Mucosa of rectum (tissue), 2 donors: ENCODE results near the gene TUNAR.

Experiments used
- H3K27ac ChIP-seq, 2 donors: one replicate each; pipeline ENCODE4 v1.7.0; 2013; ENCODE audit warnings: inconsistent platforms in 2 of 2, low read depth in 2 of 2, low read length in 2 of 2
- H3K27me3 ChIP-seq, 2 donors: one replicate each; pipeline ENCODE4 v1.7.0; 2013; ENCODE audit warnings: low read length in 2 of 2; ENCODE audit not compliant: control insufficient read depth in 2 of 2, insufficient read depth in 2 of 2
- H3K36me3 ChIP-seq, 2 donors: one replicate each; pipeline ENCODE4 v1.7.0; 2013; ENCODE audit warnings: low read length in 2 of 2; ENCODE audit not compliant: control insufficient read depth in 2 of 2, insufficient read depth in 2 of 2
- H3K4me1 ChIP-seq, 2 donors: one replicate each; pipeline ENCODE4 v1.7.0; 2013; ENCODE audit warnings: low read length in 2 of 2, mild to moderate bottlenecking in 1 of 2; ENCODE audit not compliant: control insufficient read depth in 2 of 2, insufficient read depth in 2 of 2
- H3K4me3 ChIP-seq, 2 donors: one replicate each; pipeline ENCODE4 v1.7.0; 2013; ENCODE audit warnings: low read length in 2 of 2
- H3K9ac ChIP-seq, 2 donors: one replicate each; pipeline ENCODE4 v1.7.0; 2013; ENCODE audit warnings: low read length in 2 of 2, low read depth in 1 of 2, mild to moderate bottlenecking in 1 of 2
- H3K9me3 ChIP-seq, 2 donors: one replicate each; pipeline ENCODE4 v1.7.0; 2013; ENCODE audit warnings: low read length in 2 of 2; ENCODE audit not compliant: control insufficient read depth in 2 of 2
- donor health status: healthy.
- donor health status: Normal muscosa, but diverticular disease.

The TUNAR gene

DNA sequence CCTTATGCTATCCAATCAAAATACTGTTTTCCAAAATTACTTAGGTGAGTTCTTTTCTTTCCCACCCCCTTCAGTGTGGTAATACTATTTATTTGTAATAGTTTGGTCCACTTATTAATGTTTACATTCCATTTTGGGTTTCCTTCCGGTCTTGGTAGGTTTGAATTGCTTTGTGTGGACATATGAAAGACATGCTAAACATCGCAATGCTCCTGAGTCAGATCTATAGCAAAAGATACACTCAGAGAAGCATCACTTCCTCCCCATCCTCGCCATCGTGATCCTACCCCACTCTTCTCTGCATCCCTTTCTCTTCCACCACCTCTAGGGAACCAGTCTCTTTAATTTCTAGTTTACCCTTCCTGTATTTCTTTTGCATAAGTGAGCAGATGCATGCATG is 30.0 kb downstream of the TUNAR start:
- Histone ChIP-seq H3K27me3 (no peaks in the 10 kb centered on the region), H3K36me3 (no peaks in the 10 kb centered on the region), H3K27ac (no peak overlapping the region), H3K4me1 (no peaks in the 10 kb centered on the region), H3K9me3 (no peaks in the 10 kb centered on the region), H3K9ac (no peak overlapping the region), H3K4me3 (no peak overlapping the region)

DNA sequence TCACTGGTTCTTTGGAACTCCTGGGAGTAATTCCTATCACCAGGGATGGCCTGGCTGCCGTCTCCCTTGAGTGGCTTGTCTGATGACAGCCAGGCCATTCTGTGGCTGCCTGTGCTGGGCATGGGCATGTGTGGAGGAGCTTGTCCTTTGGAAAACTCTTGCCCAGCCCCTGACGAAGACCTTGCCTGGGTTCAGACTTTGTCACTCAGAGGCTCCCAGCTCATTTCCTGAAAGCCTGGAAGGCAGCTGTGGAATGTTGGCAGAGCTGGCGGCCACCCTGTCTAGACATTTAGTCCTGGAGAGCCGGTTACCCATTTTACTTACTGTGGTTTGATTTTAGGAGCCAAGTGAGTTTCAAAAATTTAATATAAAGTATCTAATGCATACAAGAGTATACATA is 34.0 kb downstream of the TUNAR start:
- Histone ChIP-seq H3K27ac (no peak overlapping the region), H3K4me1 (no peaks in the 10 kb centered on the region), H3K9me3 (no peaks in the 10 kb centered on the region), H3K27me3 (no peaks in the 10 kb centered on the region), H3K9ac (no peak overlapping the region), H3K4me3 (no peak overlapping the region), H3K36me3 (no peaks in the 10 kb centered on the region)

DNA sequence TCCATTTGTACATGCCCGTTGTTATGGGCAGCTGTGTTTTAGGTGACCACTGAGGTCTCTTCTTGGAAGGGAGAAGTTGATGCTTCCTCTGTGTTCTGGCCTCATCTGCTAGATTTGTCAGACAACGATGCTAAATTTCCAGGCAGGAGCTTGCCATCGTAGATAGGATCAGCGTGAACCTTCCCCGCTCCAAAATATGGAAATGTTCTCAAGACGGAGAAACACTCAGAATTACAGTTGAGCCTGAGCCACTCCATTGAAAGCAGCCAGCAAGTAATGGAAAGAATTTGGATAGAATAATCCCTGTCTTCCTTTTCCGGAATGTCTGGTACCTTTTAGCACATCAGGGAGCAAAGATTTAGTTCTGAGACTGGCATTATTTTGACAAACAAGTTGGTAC is 34.8 kb downstream of the TUNAR start:
- H3K9ac ChIP-seq = no peak overlapping the region
- no peak overlapping the region for H3K27ac ChIP-seq
- H3K4me3 ChIP-seq = no peak overlapping the region
- no peaks in the 10 kb centered on the region for H3K4me1 ChIP-seq
- H3K27me3 ChIP-seq = no peaks in the 10 kb centered on the region
- no peaks in the 10 kb centered on the region for H3K9me3 ChIP-seq
- H3K36me3 ChIP-seq = no peaks in the 10 kb centered on the region

DNA sequence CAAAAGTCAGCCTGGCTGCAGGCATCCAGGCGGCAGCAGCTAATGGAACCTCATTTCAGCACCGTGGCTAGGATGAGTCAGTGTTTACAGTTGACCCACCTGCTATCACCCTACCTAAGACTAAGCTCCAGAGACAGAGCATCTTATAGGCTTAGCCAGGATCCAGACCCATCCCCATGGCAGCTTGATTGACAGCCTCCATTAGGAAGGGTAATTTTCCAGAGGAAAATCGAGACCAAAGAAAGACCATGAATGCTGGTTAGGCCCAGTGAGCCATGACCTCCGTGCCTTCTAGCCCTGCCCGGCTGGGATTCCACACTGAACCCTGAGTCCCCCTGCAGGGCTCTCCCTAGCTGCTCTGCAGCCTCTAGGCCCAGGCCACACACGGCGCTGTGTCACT is 38.7 kb downstream of the TUNAR start:
- H3K4me3 ChIP-seq = no peak overlapping the region
- no peaks in the 10 kb centered on the region for H3K9me3 ChIP-seq
- no peak overlapping the region for H3K27ac ChIP-seq
- no peak overlapping the region for H3K9ac ChIP-seq
- no peaks in the 10 kb centered on the region for H3K27me3 ChIP-seq
- no peaks in the 10 kb centered on the region for H3K4me1 ChIP-seq
- H3K36me3 ChIP-seq = no peaks in the 10 kb centered on the region

DNA sequence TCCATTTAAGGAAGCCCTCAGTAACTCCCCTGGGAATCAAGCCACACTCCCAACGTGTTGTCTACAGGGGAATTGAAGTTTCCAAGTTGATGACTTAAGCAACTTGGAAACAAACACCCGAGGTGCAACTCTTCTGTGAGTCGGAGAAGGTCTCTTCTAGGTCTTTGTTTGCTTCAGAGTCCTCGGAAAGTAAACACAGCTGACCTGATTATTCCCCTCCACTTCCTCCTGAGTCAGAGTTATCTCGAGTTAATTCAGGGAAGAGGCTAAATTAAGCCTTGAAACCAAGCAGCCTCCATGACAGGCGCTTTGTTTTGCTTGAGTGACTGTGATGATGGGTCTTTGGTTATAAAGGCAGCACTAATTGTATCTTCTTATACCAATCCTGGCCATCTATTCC is 41.8 kb downstream of the TUNAR start:
- H3K36me3 ChIP-seq = no peaks in the 10 kb centered on the region
- no peaks in the 10 kb centered on the region for H3K27me3 ChIP-seq
- H3K9ac ChIP-seq = no peak overlapping the region

DNA sequence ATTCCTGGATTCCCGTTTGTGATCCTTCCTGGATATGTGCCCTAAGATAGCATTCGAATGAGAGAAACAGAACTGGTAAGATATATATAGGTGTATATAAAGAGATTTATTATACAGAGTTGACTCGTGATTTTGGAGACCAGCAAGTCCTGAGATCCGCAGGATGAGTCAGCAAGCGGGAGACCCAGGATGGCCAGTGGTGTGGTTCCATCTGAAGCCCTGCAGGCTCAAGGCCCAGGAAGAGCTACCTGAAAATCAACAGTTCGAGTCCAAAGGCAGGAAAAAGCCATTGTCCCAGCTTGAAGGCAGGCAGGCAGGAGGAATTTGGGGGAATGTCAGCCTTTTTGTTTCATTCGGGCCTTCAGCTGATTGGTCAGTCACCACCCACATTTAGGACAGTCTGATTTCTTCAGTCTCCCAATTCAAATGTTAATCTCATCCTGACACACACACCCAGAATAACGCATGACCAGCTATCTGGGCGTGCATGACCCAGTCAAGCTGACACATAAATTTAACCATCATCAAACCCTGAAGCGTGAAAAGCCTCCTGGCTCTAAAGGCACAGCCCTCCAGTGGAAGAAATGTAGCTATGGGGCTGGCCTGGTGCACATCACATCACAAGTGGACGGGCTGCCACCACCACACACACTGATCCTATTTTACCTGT is 44.3 kb downstream of the TUNAR start:
- no peak overlapping the region for H3K4me3 ChIP-seq
- H3K27ac ChIP-seq = no peak overlapping the region
- no peaks in the 10 kb centered on the region for H3K4me1 ChIP-seq
- H3K27me3 ChIP-seq = no peaks in the 10 kb centered on the region
- H3K36me3 ChIP-seq = no peaks in the 10 kb centered on the region
- no peak overlapping the region for H3K9ac ChIP-seq
- H3K9me3 ChIP-seq = no peaks in the 10 kb centered on the region

More for the DNA sequence above, 41.8 kb downstream of the TUNAR start:
- Histone ChIP-seq H3K4me3 (no peak overlapping the region), H3K4me1 (no peaks in the 10 kb centered on the region), H3K9me3 (no peaks in the 10 kb centered on the region), H3K27ac (no peak overlapping the region)

DNA sequence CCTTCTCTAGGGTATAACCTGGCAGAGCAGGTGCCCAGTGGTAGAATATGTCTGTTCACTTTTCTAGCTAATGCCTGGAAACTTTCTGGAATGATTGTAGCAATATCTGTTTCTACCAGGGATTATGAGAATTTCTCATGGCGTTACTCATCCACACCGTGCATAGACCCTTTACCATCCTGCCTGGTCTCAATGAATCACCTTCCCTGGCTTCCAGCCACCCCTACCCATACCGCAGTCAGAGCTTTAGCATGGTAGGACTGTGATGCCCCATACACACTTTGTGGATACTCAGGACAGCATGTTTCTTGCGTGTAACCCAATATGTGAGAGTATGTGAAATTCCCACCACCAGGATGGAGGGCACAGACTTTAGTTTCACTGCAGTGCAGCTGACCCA is 45.4 kb downstream of the TUNAR start:
- Histone ChIP-seq H3K27me3 (no peaks in the 10 kb centered on the region), H3K9ac (no peak overlapping the region), H3K4me1 (no peaks in the 10 kb centered on the region), H3K4me3 (no peak overlapping the region), H3K9me3 (no peaks in the 10 kb centered on the region), H3K27ac (no peak overlapping the region), H3K36me3 (no peaks in the 10 kb centered on the region)

DNA sequence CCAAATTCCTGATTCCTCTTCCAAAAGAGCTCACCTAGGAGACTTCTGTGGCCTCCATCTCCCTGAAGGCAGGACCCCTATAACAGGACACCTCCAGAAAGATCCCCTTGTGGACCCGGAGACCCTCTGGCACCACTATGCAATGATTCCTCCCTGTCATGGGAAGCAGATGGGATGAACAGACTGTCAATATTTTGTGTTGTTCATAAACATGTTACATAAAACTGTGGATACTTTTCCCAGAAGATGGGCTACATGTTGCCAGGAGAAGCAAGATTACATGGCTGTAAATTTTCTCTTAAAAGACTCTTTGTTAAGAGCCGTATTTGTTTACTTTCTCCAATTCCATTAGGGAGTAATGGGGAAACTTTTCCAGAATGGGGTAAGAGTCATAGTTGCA is 52.1 kb downstream of the TUNAR start:
- Histone ChIP-seq H3K36me3 (no peaks in the 10 kb centered on the region), H3K27me3 (no peaks in the 10 kb centered on the region), H3K4me1 (no peaks in the 10 kb centered on the region)

DNA sequence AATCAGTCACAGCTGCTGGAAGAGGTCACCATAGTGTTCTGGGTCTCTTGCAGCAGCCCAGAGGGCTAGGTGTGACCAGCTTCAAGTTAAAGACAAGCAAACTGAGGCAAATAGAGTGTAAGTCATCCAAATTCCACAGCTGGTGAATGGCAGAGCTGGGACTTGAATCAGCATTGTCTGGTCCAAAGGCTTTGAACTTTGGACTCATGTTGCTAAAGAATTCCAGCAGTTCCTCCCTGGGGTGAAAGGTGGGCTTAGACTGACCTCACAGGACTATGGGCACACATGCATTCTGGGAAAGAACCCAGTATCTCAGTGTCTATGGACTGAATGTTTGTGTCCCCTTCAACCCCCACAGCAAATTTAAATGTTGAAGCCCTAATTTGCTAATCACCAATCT is 54.8 kb downstream of the TUNAR start:
- no peak overlapping the region for H3K9ac ChIP-seq
- H3K4me1 ChIP-seq = no peaks in the 10 kb centered on the region
- H3K36me3 ChIP-seq = no peaks in the 10 kb centered on the region
- H3K4me3 ChIP-seq = no peak overlapping the region
- H3K27ac ChIP-seq = no peak overlapping the region
- H3K27me3 ChIP-seq = no peaks in the 10 kb centered on the region
- no peaks in the 10 kb centered on the region for H3K9me3 ChIP-seq

More for the DNA sequence above, 52.1 kb downstream of the TUNAR start:
- H3K27ac ChIP-seq = no peak overlapping the region
- no peak overlapping the region for H3K4me3 ChIP-seq
- H3K9ac ChIP-seq = no peak overlapping the region
- no peaks in the 10 kb centered on the region for H3K9me3 ChIP-seq

DNA sequence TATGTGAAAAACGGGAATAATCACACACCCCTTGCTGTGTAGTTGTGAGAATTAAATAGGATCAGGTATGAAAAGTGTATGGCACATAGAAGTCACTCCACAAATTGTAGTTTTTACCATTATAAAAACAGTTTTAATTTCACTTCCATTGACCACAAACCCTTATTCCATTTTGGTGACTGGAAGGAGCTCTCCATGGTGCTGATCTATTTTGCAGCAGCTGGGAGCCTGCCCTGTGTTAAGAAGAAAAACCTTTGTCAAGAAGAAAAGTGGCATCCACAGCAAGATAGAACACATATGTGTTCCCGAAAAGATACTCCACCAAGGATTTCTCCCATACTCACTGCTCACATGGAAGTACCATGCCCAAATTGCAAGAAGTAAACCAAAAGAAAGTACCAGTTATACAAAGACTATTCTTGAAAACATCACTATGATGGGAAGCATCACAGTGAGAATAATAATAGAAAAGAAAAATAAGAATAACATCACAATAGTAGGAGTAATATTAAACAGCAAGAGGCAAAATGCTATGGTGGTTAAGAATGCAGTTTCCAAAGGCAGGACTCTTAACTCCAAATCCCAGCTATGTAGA is 58.7 kb downstream of the TUNAR start:
- Histone ChIP-seq H3K9ac (no peak overlapping the region), H3K27ac (no peak overlapping the region), H3K4me3 (no peak overlapping the region), H3K4me1 (no peaks in the 10 kb centered on the region), H3K36me3 (no peaks in the 10 kb centered on the region), H3K9me3 (no peaks in the 10 kb centered on the region), H3K27me3 (no peaks in the 10 kb centered on the region)
